ENCODE data around the gene ARID3C. TPM values are rescaled to one million over a fixed set of nuclear protein-coding genes. Genes with fewer than 3 reads are reported as not detected.

ARID3C gene
- total RNA-seq, 2 experiments from 2014 or later: 0.38 to 1.9 TPM

DNA sequence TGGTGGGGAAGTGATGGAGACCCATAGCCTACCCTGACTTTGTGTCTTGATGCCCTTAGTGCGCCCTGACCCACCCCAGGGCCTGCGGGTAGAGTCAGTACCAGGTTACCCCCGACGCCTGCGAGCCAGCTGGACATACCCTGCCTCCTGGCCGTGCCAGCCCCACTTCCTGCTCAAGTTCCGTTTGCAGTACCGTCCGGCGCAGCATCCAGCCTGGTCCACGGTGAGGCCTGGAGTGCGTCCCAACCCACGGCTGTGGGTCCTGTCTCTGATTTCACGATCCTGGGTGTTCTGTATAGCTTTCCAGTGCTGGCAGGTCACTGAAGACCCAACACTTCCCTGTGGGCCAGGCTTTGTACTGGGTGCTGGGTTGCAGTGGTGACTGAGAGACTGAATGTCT lies 29.6 kb upstream of the ARID3C start:
- TF ChIP-seq, protein P1, sequence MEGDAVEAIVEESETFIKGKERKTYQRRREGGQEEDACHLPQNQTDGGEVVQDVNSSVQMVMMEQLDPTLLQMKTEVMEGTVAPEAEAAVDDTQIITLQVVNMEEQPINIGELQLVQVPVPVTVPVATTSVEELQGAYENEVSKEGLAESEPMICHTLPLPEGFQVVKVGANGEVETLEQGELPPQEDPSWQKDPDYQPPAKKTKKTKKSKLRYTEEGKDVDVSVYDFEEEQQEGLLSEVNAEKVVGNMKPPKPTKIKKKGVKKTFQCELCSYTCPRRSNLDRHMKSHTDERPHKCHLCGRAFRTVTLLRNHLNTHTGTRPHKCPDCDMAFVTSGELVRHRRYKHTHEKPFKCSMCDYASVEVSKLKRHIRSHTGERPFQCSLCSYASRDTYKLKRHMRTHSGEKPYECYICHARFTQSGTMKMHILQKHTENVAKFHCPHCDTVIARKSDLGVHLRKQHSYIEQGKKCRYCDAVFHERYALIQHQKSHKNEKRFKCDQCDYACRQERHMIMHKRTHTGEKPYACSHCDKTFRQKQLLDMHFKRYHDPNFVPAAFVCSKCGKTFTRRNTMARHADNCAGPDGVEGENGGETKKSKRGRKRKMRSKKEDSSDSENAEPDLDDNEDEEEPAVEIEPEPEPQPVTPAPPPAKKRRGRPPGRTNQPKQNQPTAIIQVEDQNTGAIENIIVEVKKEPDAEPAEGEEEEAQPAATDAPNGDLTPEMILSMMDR (conservative IDR thresholded peaks at IDR 0.05; ENCODE audit: low read length): no peak
- no peak for TF ChIP-seq EZH2phosphoT487 (IDR thresholded peaks at IDR 0.05; ENCODE audit: borderline replicate concordance, low read depth, low read length)
- POLR2A ChIA-PET: no interaction called here
- BruUV-seq (replicated peaks): no TSS peak

DNA sequence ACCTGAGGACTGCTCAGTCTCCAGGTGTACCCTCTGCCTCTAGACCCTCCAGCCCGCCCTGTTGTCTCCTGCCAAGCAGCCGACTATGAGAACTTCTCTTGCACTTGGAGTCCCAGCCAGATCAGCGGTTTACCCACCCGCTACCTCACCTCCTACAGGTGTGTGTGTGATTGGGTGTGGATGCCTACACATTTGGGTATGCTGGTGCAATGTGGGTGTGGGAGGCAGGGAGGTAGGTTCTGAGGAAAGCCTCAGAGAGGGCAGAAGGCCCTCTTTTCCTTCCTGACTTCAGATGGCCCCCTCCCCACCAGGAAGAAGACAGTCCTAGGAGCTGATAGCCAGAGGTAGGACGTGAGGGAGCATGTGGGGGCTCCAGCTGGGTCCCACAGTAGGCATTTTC lies 28.1 kb upstream of the ARID3C start:
- Histone ChIP-seq H3K4me2 (ENCODE audit: low read length) (no peak overlapping the region), H3K27ac (ENCODE audit: low read depth, low read length, poor library complexity, severe bottlenecking) (no peak overlapping the region), H3K4me1 (ENCODE audit: insufficient read depth, low read length, poor library complexity, severe bottlenecking) (peaks cover 2% of the 10 kb centered on the region), H2AFZ (ENCODE audit: low read length) (no peak overlapping the region), H3K9me2 (ENCODE audit: insufficient read depth, low read length) (no peaks in the 10 kb centered on the region), H3K79me2 (ENCODE audit: insufficient read depth, low read depth, low read length) (no peaks in the 10 kb centered on the region), H4K20me1 (ENCODE audit: insufficient read depth, low read length) (no peaks in the 10 kb centered on the region), H3K36me3 (ENCODE audit: insufficient read depth, low read length) (no peaks in the 10 kb centered on the region), H3K4me3 (ENCODE audit: low read depth, low read length, poor library complexity, severe bottlenecking) (no peak overlapping the region), H3K9me3 (ENCODE audit: low read length) (no peaks in the 10 kb centered on the region)
- intact Hi-C loops (cut with micrococcal nuclease; ENCODE audit: unreplicated experiment): no loop called here
- no peak for DNase-seq (ENCODE audit: low spot score)
- POLR2A ChIA-PET: interaction anchor here (0.6 kb wide), 1 partner anchor 52 kb away, joined by 4 read pairs; no protein-coding TSS in a partner anchor
- TF ChIP-seq, protein P1 (conservative IDR thresholded peaks at IDR 0.05; ENCODE audit: low read length): no peak
- no peak for TF ChIP-seq EZH2phosphoT487 (IDR thresholded peaks at IDR 0.05; ENCODE audit: borderline replicate concordance, low read depth, low read length)
- CTCF ChIA-PET (ENCODE audit: unreplicated experiment): no interaction called here
- BruUV-seq (replicated peaks): no TSS peak

More for the DNA sequence above, 29.6 kb upstream of the ARID3C start:
- H3K79me2 ChIP-seq (ENCODE audit: insufficient read depth, low read depth, low read length): no peaks in the 10 kb centered on the region
- CTCF ChIA-PET (ENCODE audit: unreplicated experiment): no interaction called here
- H2AFZ ChIP-seq (ENCODE audit: low read length): no peak overlapping the region
- no peak for DNase-seq (ENCODE audit: low spot score)
- no peaks in the 10 kb centered on the region for H4K20me1 ChIP-seq (ENCODE audit: insufficient read depth, low read length)
- H3K4me1 ChIP-seq (ENCODE audit: insufficient read depth, low read length, poor library complexity, severe bottlenecking): no peaks in the 10 kb centered on the region
- no peaks in the 10 kb centered on the region for H3K9me3 ChIP-seq (ENCODE audit: low read length)
- no peak overlapping the region for H3K4me3 ChIP-seq (ENCODE audit: low read depth, low read length, poor library complexity, severe bottlenecking)
- no peak overlapping the region for H3K4me2 ChIP-seq (ENCODE audit: low read length)
- intact Hi-C loops (cut with micrococcal nuclease; ENCODE audit: unreplicated experiment): no loop called here
- no peak overlapping the region for H3K27ac ChIP-seq (ENCODE audit: low read depth, low read length, poor library complexity, severe bottlenecking)
- no peaks in the 10 kb centered on the region for H3K9me2 ChIP-seq (ENCODE audit: insufficient read depth, low read length)
- no peaks in the 10 kb centered on the region for H3K36me3 ChIP-seq (ENCODE audit: insufficient read depth, low read length)

DNA sequence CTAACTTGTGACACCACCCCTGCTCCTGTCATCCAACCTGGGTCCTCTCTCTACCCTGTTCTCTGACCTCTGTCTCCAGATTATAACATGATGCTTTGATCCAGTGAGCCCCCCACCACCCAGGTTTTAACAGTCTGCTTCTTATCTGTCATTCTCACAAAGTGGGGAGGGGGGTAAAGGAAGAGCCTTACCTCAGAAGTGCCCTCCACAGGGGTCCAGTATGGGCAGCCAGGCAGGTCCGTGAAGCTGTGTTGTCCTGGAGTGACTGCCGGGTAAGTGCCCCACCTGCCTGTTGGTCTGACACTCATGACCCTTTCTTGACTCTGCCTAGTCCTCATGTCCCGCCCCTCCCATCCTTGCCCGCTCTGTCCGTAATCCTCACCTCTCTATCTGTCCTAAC lies 26.5 kb upstream of the ARID3C start:
- intact Hi-C loops (cut with micrococcal nuclease; ENCODE audit: unreplicated experiment): no loop called here
- DNase-seq (ENCODE audit: low spot score): no peak
- H4K20me1 ChIP-seq (ENCODE audit: insufficient read depth, low read length): no peaks in the 10 kb centered on the region
- TF ChIP-seq, protein P1 (conservative IDR thresholded peaks at IDR 0.05; ENCODE audit: low read length): no peak
- no peak for TF ChIP-seq EZH2phosphoT487 (IDR thresholded peaks at IDR 0.05; ENCODE audit: borderline replicate concordance, low read depth, low read length)
- H3K9me2 ChIP-seq (ENCODE audit: insufficient read depth, low read length): no peaks in the 10 kb centered on the region
- H3K9me3 ChIP-seq (ENCODE audit: low read length): no peaks in the 10 kb centered on the region
- no peaks in the 10 kb centered on the region for H3K36me3 ChIP-seq (ENCODE audit: insufficient read depth, low read length)
- H3K27ac ChIP-seq (ENCODE audit: low read depth, low read length, poor library complexity, severe bottlenecking): no peak overlapping the region
- H3K4me1 ChIP-seq (ENCODE audit: insufficient read depth, low read length, poor library complexity, severe bottlenecking): peaks cover 4% of the 10 kb centered on the region
- H3K79me2 ChIP-seq (ENCODE audit: insufficient read depth, low read depth, low read length): no peaks in the 10 kb centered on the region
- H3K4me2 ChIP-seq (ENCODE audit: low read length): no peak overlapping the region
- POLR2A ChIA-PET: no interaction called here
- H2AFZ ChIP-seq (ENCODE audit: low read length): no peak overlapping the region
- CTCF ChIA-PET (ENCODE audit: unreplicated experiment): no interaction called here
- no peak overlapping the region for H3K4me3 ChIP-seq (ENCODE audit: low read depth, low read length, poor library complexity, severe bottlenecking)
- no TSS peak for BruUV-seq (replicated peaks)

Measured in OCI-LY7 (cell line).